ENCODE data around the gene DDX42. TPM values are rescaled to one million over a fixed set of nuclear protein-coding genes. Genes with fewer than 3 reads are reported as not detected.

The DDX42 gene
- total RNA-seq, 1 experiment from 2014 or later, result 174 TPM

GRCh38 chr17:63830904-63831491 lies 57.0 kb downstream of the DDX42 start (continued):
- no peak for TF ChIP-seq RAD21 (IDR thresholded peaks at IDR 0.05; ENCODE audit: low read depth)
- no peak for TF ChIP-seq ZFX (IDR thresholded peaks at IDR 0.05)

- H3K4me2 ChIP-seq (ENCODE audit: low read length), result no peak overlapping the region
- peaks cover 6 to 19% of the 10 kb centered on the region in 2 experiments for H3K4me1 ChIP-seq (ENCODE audit: control insufficient read depth in 1 of 2, insufficient read depth in 2 of 2, low read length in 2 of 2)
- ChIA-PET RAD21 (ENCODE audit: low non-redundant PET in 1 of 2, low total read pairs in 2 of 2, uncharacterized antibody in 2 of 2, unreplicated experiment in 2 of 2) (no interaction called here), CTCF (interaction anchor here (1.3 kb wide), 1 partner anchor 12 kb away, joined by 3 read pairs; no protein-coding TSS in a partner anchor), POLR2A (interaction anchor here (0.9 kb wide), 1 partner anchor 9 kb away, joined by 3 read pairs; no protein-coding TSS in a partner anchor)
- peaks cover 54 to 80% of the 10 kb centered on the region in 2 experiments for H3K36me3 ChIP-seq (ENCODE audit: control insufficient read depth in 1 of 2, insufficient read depth in 2 of 2, low read length in 2 of 2)
- no peak for DNase-seq (ENCODE audit: low read depth, low spot score)
- H3K4me3 ChIP-seq (replicated peaks in 1 of 2; ENCODE audit: low read depth in 1 of 2, low read length in 2 of 2), result no peak overlapping the region
- no peak overlapping the region for H3K9ac ChIP-seq (ENCODE audit: low read length)
- H3K79me2 ChIP-seq (ENCODE audit: insufficient read depth, low read length), result peaks cover 62% of the 10 kb centered on the region
- H4K20me1 ChIP-seq (ENCODE audit: insufficient read depth), result no peaks in the 10 kb centered on the region
- H3K27ac ChIP-seq (ENCODE audit: low read depth, low read length), result no peak overlapping the region
- no peak overlapping the region for H2AFZ ChIP-seq (ENCODE audit: low read depth, low read length, poor library complexity, severe bottlenecking)
- no peaks in the 10 kb centered on the region for H3K9me2 ChIP-seq (ENCODE audit: insufficient read depth)
- no peaks in the 10 kb centered on the region for H3K27me3 ChIP-seq (ENCODE audit: insufficient read depth, low read length)
- ATAC-seq, result no peak
- H3K9me3 ChIP-seq (ENCODE audit: control insufficient read depth in 1 of 2, insufficient read depth in 1 of 2, low read depth in 1 of 2, low read length in 2 of 2), result no peaks in the 10 kb centered on the region
- no TSS peak for BruUV-seq (replicated peaks)
- TF ChIP-seq POLR2AphosphoS5 (IDR thresholded peaks at IDR 0.05; ENCODE audit: low read depth, low read length), result no peak
- no peak for TF ChIP-seq EGR1 (IDR thresholded peaks at IDR 0.05; ENCODE audit: low read depth)
- TF ChIP-seq SIN3A (IDR thresholded peaks at IDR 0.05; ENCODE audit: low read depth), result no peak
- no peak for TF ChIP-seq ZNF274 (IDR thresholded peaks at IDR 0.05; ENCODE audit: low read depth, low read length)
- intact Hi-C loops (cut with micrococcal nuclease), result no loop called here
Measured at GRCh38 chr17:63831505-63831904, 57.5 kb downstream of the DDX42 start.

DNA sequence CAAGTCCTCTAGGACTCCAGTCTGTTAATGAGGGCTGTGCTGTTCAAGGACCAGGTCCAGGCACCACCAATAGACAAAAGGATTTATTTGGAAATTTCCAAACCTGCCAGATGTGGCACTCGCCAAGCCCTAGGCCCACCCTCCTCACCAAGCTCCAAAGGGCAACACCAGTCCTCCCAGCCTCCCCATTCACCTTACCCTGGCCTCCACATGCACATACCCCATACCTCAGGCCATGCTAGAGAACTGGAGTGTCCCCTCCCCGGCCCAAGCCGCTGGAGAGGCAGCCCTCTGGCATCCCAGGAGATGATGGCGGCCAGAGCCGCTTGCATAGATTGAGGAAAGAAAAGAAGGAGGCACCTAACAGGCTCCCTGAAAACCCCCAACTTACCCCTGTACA lies 58.0 kb downstream of the DDX42 start:
- Histone ChIP-seq H3K9me2 (ENCODE audit: insufficient read depth) (no peaks in the 10 kb centered on the region), H3K27ac (ENCODE audit: low read depth, low read length) (peak overlapping the region; percentile 15; the same call in 1 of the 2 replicates), H3K27me3 (ENCODE audit: insufficient read depth, low read length) (no peaks in the 10 kb centered on the region), H3K9me3 (ENCODE audit: control insufficient read depth in 1 of 2, insufficient read depth in 1 of 2, low read depth in 1 of 2, low read length in 2 of 2) (no peaks in the 10 kb centered on the region), H3K36me3 (ENCODE audit: control insufficient read depth in 1 of 2, insufficient read depth in 2 of 2, low read length in 2 of 2) (peaks cover 59 to 85% of the 10 kb centered on the region in 2 experiments), H4K20me1 (ENCODE audit: insufficient read depth) (no peaks in the 10 kb centered on the region), H2AFZ (ENCODE audit: low read depth, low read length, poor library complexity, severe bottlenecking) (no peak overlapping the region), H3K4me1 (ENCODE audit: control insufficient read depth in 1 of 2, insufficient read depth in 2 of 2, low read length in 2 of 2) (peaks cover 6 to 19% of the 10 kb centered on the region in 2 experiments), H3K4me2 (ENCODE audit: low read length) (no peak overlapping the region), H3K4me3 (replicated peaks in 1 of 2; ENCODE audit: low read depth in 1 of 2, low read length in 2 of 2) (no peak overlapping the region), H3K9ac (ENCODE audit: low read length) (no peak overlapping the region), H3K79me2 (ENCODE audit: insufficient read depth, low read length) (peaks cover 63% of the 10 kb centered on the region)
- intact Hi-C loops (cut with micrococcal nuclease), result no loop called here
- DNase-seq (ENCODE audit: low read depth, low spot score) (no peak), ATAC-seq (no peak)
- ChIA-PET CTCF (interaction anchor here (1.3 kb wide), 1 partner anchor 11 kb away, joined by 3 read pairs; no protein-coding TSS in a partner anchor), POLR2A (no interaction called here), RAD21 (ENCODE audit: low non-redundant PET in 1 of 2, low total read pairs in 2 of 2, uncharacterized antibody in 2 of 2, unreplicated experiment in 2 of 2) (no interaction called here)
- no TSS peak for BruUV-seq (replicated peaks)
- TF ChIP-seq POLR2A (IDR thresholded peaks at IDR 0.05; ENCODE audit: borderline replicate concordance, extremely low read depth, insufficient read depth, insufficient read length), result no peak
- TF ChIP-seq CEBPB (IDR thresholded peaks at IDR 0.05; ENCODE audit: low read depth), result no peak
- no peak for TF ChIP-seq JUND (IDR thresholded peaks at IDR 0.05)
- TF ChIP-seq POLR2AphosphoS5 (IDR thresholded peaks at IDR 0.05; ENCODE audit: low read depth, low read length), result no peak
- TF ChIP-seq ZBTB33 (IDR thresholded peaks at IDR 0.05; ENCODE audit: extremely low read depth, insufficient replicate concordance, low read length), result no peak
- no peak for TF ChIP-seq SRF (IDR thresholded peaks at IDR 0.05; ENCODE audit: low read depth)
- TF ChIP-seq ZNF274 (IDR thresholded peaks at IDR 0.05; ENCODE audit: low read depth, low read length), result no peak
- TF ChIP-seq RAD21 (IDR thresholded peaks at IDR 0.05; ENCODE audit: low read depth), result no peak
- TF ChIP-seq TCF7L2 (IDR thresholded peaks at IDR 0.05; ENCODE audit: borderline replicate concordance, extremely low read depth, insufficient read depth, insufficient read length), result no peak
- TF ChIP-seq CBX3 (IDR thresholded peaks at IDR 0.05; ENCODE audit: low read depth), result no peak
- TF ChIP-seq, protein P1, sequence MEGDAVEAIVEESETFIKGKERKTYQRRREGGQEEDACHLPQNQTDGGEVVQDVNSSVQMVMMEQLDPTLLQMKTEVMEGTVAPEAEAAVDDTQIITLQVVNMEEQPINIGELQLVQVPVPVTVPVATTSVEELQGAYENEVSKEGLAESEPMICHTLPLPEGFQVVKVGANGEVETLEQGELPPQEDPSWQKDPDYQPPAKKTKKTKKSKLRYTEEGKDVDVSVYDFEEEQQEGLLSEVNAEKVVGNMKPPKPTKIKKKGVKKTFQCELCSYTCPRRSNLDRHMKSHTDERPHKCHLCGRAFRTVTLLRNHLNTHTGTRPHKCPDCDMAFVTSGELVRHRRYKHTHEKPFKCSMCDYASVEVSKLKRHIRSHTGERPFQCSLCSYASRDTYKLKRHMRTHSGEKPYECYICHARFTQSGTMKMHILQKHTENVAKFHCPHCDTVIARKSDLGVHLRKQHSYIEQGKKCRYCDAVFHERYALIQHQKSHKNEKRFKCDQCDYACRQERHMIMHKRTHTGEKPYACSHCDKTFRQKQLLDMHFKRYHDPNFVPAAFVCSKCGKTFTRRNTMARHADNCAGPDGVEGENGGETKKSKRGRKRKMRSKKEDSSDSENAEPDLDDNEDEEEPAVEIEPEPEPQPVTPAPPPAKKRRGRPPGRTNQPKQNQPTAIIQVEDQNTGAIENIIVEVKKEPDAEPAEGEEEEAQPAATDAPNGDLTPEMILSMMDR (IDR thresholded peaks at IDR 0.05 in 2 of 3, conservative IDR thresholded peaks at IDR 0.05 in 1 of 3; ENCODE audit: borderline replicate concordance in 1 of 3, insufficient read depth in 1 of 3, low read depth in 2 of 3, low read length in 2 of 3), result no peak
- TF ChIP-seq, protein P2, sequence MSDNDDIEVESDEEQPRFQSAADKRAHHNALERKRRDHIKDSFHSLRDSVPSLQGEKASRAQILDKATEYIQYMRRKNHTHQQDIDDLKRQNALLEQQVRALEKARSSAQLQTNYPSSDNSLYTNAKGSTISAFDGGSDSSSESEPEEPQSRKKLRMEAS (IDR thresholded peaks at IDR 0.05), result no peak
- TF ChIP-seq SIN3A (IDR thresholded peaks at IDR 0.05; ENCODE audit: low read depth), result no peak
